GM23338 (cell line): ENCODE data around the gene MOK. TPM values are rescaled to one million over a fixed set of nuclear protein-coding genes. Genes with fewer than 3 reads are reported as not detected.

Experiments
- ATAC-seq: fragments of 200-7000 bp; cut with Tn5 transposase; 3 replicates; pipeline ENCODE4 v1.9.1; 2020
- DNase-seq: peaks from one replicate; pipeline ENCODE4 v3.0.0-alpha.2; 2015; ENCODE audit warnings: low spot score
- H2AFZ ChIP-seq: fragments of 200-600 bp; sonication (generic); 2 replicates; pipeline ENCODE4 v1.8.0; 2016; ENCODE audit warnings: antibody characterized with exemption, mild to moderate bottlenecking, moderate library complexity
- H3F3A ChIP-seq: fragments of 200-600 bp; sonication (generic); replicated peaks from 2 replicates; pipeline ENCODE4 v1.8.0; 2017; ENCODE audit warnings: antibody characterized with exemption, mixed run types, low read depth
- H3K27ac ChIP-seq: fragments of 200-600 bp; sonication (generic); 2 replicates; pipeline ENCODE4 v1.6.1; 2016; ENCODE audit warnings: low read depth
- H3K27me3 ChIP-seq: fragments of 200-600 bp; sonication (generic); 2 replicates; pipeline ENCODE4 v1.8.0; 2016; ENCODE audit warnings: mild to moderate bottlenecking, mixed run types, moderate library complexity; ENCODE audit not compliant: insufficient read depth
- H3K36me3 ChIP-seq: fragments of 200-600 bp; sonication (generic); 2 replicates; pipeline ENCODE4 v1.8.0; 2016; ENCODE audit warnings: mild to moderate bottlenecking; ENCODE audit not compliant: insufficient read depth
- H3K4me1 ChIP-seq: fragments of 200-600 bp; sonication (generic); 2 replicates; pipeline ENCODE4 v1.8.0; 2016; ENCODE audit warnings: mild to moderate bottlenecking, moderate library complexity; ENCODE audit not compliant: insufficient read depth
- H3K4me2 ChIP-seq: fragments of 200-600 bp; sonication (generic); 2 replicates; pipeline ENCODE4 v1.7.1; 2017; ENCODE audit warnings: mixed run types
- H3K4me3 ChIP-seq: fragments of 200-600 bp; sonication (generic); 2 replicates; pipeline ENCODE4 v1.6.1; 2016; ENCODE audit warnings: mixed run types
- H3K79me2 ChIP-seq: fragments of 200-600 bp; sonication (generic); replicated peaks from 2 replicates; pipeline ENCODE4 v1.8.0; 2017; ENCODE audit warnings: mild to moderate bottlenecking; ENCODE audit not compliant: insufficient read depth
- H3K9me2 ChIP-seq: fragments of 200-600 bp; sonication (generic); 2 replicates; pipeline ENCODE4 v1.8.0; 2017; ENCODE audit not compliant: insufficient read depth
- H4K20me1 ChIP-seq: fragments of 200-600 bp; sonication (generic); replicated peaks from 2 replicates; pipeline ENCODE4 v1.8.0; 2017; ENCODE audit warnings: mild to moderate bottlenecking; ENCODE audit not compliant: insufficient read depth
- H3K27ac Mint-ChIP-seq: 2 replicates; pipeline ENCODE4 v1.8.0; 2020; ENCODE audit warnings: inconsistent platforms, mild to moderate bottlenecking, moderate library complexity, mixed read lengths
- H3K27me3 Mint-ChIP-seq: 3 replicates; pipeline ENCODE4 v1.8.0; 2022; ENCODE audit warnings: low read depth, mild to moderate bottlenecking, moderate library complexity, mixed read lengths, inconsistent platforms; ENCODE audit not compliant: insufficient read depth, poor library complexity
- H3K36me3 Mint-ChIP-seq: 3 replicates; pipeline ENCODE4 v1.8.0; 2021; ENCODE audit warnings: low read depth, mild to moderate bottlenecking, inconsistent platforms, moderate library complexity, mixed read lengths
- H3K4me1 Mint-ChIP-seq: 3 replicates; pipeline ENCODE4 v1.8.0; 2020; ENCODE audit warnings: mild to moderate bottlenecking, inconsistent platforms, mixed read lengths
- H3K4me3 Mint-ChIP-seq: 3 replicates; pipeline ENCODE4 v1.8.0; 2021; ENCODE audit warnings: moderate library complexity, mild to moderate bottlenecking, inconsistent platforms, mixed read lengths
- H3K9me3 Mint-ChIP-seq: 3 replicates; pipeline ENCODE4 v1.8.0; 2020; ENCODE audit warnings: moderate library complexity, mild to moderate bottlenecking, inconsistent platforms, mixed read lengths
- CREB1 ChIP-seq: fragments of 250-450 bp; sonication (Bioruptor Pico); IDR thresholded peaks from 2 replicates; pipeline ENCODE4 v1.5.0; 2020; ENCODE audit warnings: low read depth, mild to moderate bottlenecking, moderate library complexity
- EZH2 ChIP-seq: fragments of 200-600 bp; sonication (generic); IDR thresholded peaks from one replicate; pipeline ENCODE4 v1.8.0; 2017; ENCODE audit warnings: antibody characterized with exemption, mild to moderate bottlenecking, low read depth; ENCODE audit not compliant: unreplicated experiment
- EZH2phosphoT487 ChIP-seq: fragments of 200-600 bp; sonication (generic); IDR thresholded peaks from one replicate; pipeline ENCODE4 v1.8.1; 2018; ENCODE audit warnings: antibody characterized with exemption; ENCODE audit not compliant: unreplicated experiment
- JUNB ChIP-seq: IDR thresholded peaks from one replicate; pipeline ENCODE4 v1.6.1; 2016; ENCODE audit warnings: antibody characterized with exemption; ENCODE audit not compliant: unreplicated experiment
- NANOG ChIP-seq: IDR thresholded peaks from 2 replicates; pipeline ENCODE4 v1.6.1; 2016; ENCODE audit warnings: antibody characterized with exemption, borderline replicate concordance
- POLR2AphosphoS5 ChIP-seq: IDR thresholded peaks from 2 replicates; pipeline ENCODE4 v1.6.1; 2016; ENCODE audit warnings: antibody characterized with exemption, low read depth
- STAT1 ChIP-seq: IDR thresholded peaks from one replicate; pipeline ENCODE4 v1.6.1; 2016; ENCODE audit warnings: antibody characterized with exemption; ENCODE audit not compliant: unreplicated experiment
- ZNF114 ChIP-seq: fragments of 250-450 bp; sonication (Bioruptor Pico); IDR thresholded peaks from 2 replicates; pipeline ENCODE4 v1.5.0; 2020; ENCODE audit warnings: mild to moderate bottlenecking, moderate library complexity
- ZNF331 ChIP-seq: fragments of 250-450 bp; sonication (Bioruptor Pico); IDR thresholded peaks from 2 replicates; pipeline ENCODE4 v1.5.0; 2020; ENCODE audit warnings: low read depth, mild to moderate bottlenecking, moderate library complexity
- ZNF462 ChIP-seq: fragments of 250-450 bp; sonication (Bioruptor Pico); IDR thresholded peaks from 2 replicates; pipeline ENCODE4 v1.5.0; 2020; ENCODE audit warnings: mild to moderate bottlenecking, moderate library complexity
- polyA plus RNA-seq: library from polyadenylated mRNA; unstranded; fragments of >200 nt; fragmentation: Nextera tagmentation; extraction: Ambion mirVana; gene quantifications from 2 replicates; pipeline ENCODE4 v1.2.1, GENCODE V29; 2016
- total RNA-seq: library from RNA; depleted of rRNA; stranded (reverse); fragments of >200 nt; shearing (Covaris generic); gene quantifications from 2 replicates; pipeline ENCODE4 v1.2.3, GENCODE V29; 2014
- TF ChIP-seq, protein P1 (sequence below): IDR thresholded peaks from 2 replicates; pipeline ENCODE4 v1.6.1; 2016; ENCODE audit warnings: antibody characterized with exemption
- TF ChIP-seq, protein P2 (sequence below): IDR thresholded peaks from one replicate; pipeline ENCODE4 v1.6.1; 2018; ENCODE audit warnings: antibody characterized with exemption; ENCODE audit not compliant: unreplicated experiment
- TF ChIP-seq, protein P3 (sequence below), 2 experiments: fragments of 200-600 bp in 1 of 2; sonication (generic) in 1 of 2; conservative IDR thresholded peaks; 2 replicates each; pipeline versions ENCODE4 v1.5.1 to v1.6.1; 2016 to 2017; ENCODE audit warnings: antibody characterized with exemption in 2 of 2, low read depth in 2 of 2, mild to moderate bottlenecking in 2 of 2, moderate library complexity in 1 of 2

MOK gene
- total and polyA plus RNA-seq, 2 experiments from 2014 or later = 3.1 TPM

DNA sequence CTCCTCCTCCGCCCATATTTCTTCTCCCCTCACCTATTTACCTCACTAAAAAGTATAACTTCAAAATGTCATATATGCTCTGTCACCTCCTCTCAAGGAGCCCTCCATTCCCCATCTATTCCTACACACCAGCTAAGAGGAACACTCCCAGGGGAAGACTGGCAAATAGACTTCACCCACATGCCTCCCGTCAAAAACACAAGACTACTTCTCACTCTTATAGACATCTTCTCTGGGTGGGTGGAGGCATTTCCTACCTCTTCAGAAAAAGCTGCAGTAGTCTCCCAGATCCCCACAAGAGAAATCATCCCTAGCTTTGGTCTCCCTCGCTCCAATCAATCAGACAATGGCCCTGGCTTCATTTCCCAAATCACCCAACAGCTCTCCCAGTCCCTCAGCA is 66.2 kb downstream of the MOK start:
- Histone ChIP-seq H3K4me3 (no peak overlapping the region), H2AFZ (no peak overlapping the region), H3K36me3 (no peaks in the 10 kb centered on the region), H3K4me1 (peaks cover 11% of the 10 kb centered on the region), H3K27ac (no peak overlapping the region), H4K20me1 (no peaks in the 10 kb centered on the region), H3K4me2 (no peak overlapping the region), H3F3A (no peaks in the 10 kb centered on the region), H3K9me2 (no peaks in the 10 kb centered on the region), H3K79me2 (no peaks in the 10 kb centered on the region), H3K27me3 (no peaks in the 10 kb centered on the region)
- H3K36me3 Mint-ChIP-seq = peaks cover 3% of the 10 kb centered on the region; the same call in 1 of the 3 replicates
- TF ChIP-seq, protein P1, sequence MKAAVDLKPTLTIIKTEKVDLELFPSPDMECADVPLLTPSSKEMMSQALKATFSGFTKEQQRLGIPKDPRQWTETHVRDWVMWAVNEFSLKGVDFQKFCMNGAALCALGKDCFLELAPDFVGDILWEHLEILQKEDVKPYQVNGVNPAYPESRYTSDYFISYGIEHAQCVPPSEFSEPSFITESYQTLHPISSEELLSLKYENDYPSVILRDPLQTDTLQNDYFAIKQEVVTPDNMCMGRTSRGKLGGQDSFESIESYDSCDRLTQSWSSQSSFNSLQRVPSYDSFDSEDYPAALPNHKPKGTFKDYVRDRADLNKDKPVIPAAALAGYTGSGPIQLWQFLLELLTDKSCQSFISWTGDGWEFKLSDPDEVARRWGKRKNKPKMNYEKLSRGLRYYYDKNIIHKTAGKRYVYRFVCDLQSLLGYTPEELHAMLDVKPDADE = no peak
- TF ChIP-seq ZNF331 (CRISPR knock-in tag) (no peak), POLR2AphosphoS5 (no peak), STAT1 (no peak), ZNF462 (CRISPR knock-in tag) (no peak), NANOG (no peak), EZH2phosphoT487 (no peak), EZH2 (no peak), JUNB (no peak), ZNF114 (no peak), CREB1 (CRISPR knock-in tag) (no peak)
- TF ChIP-seq, protein P2, sequence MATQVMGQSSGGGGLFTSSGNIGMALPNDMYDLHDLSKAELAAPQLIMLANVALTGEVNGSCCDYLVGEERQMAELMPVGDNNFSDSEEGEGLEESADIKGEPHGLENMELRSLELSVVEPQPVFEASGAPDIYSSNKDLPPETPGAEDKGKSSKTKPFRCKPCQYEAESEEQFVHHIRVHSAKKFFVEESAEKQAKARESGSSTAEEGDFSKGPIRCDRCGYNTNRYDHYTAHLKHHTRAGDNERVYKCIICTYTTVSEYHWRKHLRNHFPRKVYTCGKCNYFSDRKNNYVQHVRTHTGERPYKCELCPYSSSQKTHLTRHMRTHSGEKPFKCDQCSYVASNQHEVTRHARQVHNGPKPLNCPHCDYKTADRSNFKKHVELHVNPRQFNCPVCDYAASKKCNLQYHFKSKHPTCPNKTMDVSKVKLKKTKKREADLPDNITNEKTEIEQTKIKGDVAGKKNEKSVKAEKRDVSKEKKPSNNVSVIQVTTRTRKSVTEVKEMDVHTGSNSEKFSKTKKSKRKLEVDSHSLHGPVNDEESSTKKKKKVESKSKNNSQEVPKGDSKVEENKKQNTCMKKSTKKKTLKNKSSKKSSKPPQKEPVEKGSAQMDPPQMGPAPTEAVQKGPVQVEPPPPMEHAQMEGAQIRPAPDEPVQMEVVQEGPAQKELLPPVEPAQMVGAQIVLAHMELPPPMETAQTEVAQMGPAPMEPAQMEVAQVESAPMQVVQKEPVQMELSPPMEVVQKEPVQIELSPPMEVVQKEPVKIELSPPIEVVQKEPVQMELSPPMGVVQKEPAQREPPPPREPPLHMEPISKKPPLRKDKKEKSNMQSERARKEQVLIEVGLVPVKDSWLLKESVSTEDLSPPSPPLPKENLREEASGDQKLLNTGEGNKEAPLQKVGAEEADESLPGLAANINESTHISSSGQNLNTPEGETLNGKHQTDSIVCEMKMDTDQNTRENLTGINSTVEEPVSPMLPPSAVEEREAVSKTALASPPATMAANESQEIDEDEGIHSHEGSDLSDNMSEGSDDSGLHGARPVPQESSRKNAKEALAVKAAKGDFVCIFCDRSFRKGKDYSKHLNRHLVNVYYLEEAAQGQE = no peak
- TF ChIP-seq, protein P3, sequence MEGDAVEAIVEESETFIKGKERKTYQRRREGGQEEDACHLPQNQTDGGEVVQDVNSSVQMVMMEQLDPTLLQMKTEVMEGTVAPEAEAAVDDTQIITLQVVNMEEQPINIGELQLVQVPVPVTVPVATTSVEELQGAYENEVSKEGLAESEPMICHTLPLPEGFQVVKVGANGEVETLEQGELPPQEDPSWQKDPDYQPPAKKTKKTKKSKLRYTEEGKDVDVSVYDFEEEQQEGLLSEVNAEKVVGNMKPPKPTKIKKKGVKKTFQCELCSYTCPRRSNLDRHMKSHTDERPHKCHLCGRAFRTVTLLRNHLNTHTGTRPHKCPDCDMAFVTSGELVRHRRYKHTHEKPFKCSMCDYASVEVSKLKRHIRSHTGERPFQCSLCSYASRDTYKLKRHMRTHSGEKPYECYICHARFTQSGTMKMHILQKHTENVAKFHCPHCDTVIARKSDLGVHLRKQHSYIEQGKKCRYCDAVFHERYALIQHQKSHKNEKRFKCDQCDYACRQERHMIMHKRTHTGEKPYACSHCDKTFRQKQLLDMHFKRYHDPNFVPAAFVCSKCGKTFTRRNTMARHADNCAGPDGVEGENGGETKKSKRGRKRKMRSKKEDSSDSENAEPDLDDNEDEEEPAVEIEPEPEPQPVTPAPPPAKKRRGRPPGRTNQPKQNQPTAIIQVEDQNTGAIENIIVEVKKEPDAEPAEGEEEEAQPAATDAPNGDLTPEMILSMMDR (conservative IDR thresholded peaks at IDR 0.05; ENCODE audit: low read depth in 2 of 2) = no peak
- no peak overlapping the region for H3K27ac Mint-ChIP-seq
- H3K4me1 Mint-ChIP-seq = no peaks in the 10 kb centered on the region; the same call in 2 of the 3 replicates
- no peak overlapping the region for H3K4me3 Mint-ChIP-seq
- no peak for DNase-seq
- no peaks in the 10 kb centered on the region for H3K27me3 Mint-ChIP-seq
- ATAC-seq = no peak
- no peaks in the 10 kb centered on the region; the same call in 2 of the 3 replicates for H3K9me3 Mint-ChIP-seq
